ENCODE data around the gene SPINDOC. TPM values are rescaled to one million over a fixed set of nuclear protein-coding genes. Genes with fewer than 3 reads are reported as not detected.

The SPINDOC gene
- total RNA-seq, 1 experiment from 2014 or later: 94.5 TPM

DNA sequence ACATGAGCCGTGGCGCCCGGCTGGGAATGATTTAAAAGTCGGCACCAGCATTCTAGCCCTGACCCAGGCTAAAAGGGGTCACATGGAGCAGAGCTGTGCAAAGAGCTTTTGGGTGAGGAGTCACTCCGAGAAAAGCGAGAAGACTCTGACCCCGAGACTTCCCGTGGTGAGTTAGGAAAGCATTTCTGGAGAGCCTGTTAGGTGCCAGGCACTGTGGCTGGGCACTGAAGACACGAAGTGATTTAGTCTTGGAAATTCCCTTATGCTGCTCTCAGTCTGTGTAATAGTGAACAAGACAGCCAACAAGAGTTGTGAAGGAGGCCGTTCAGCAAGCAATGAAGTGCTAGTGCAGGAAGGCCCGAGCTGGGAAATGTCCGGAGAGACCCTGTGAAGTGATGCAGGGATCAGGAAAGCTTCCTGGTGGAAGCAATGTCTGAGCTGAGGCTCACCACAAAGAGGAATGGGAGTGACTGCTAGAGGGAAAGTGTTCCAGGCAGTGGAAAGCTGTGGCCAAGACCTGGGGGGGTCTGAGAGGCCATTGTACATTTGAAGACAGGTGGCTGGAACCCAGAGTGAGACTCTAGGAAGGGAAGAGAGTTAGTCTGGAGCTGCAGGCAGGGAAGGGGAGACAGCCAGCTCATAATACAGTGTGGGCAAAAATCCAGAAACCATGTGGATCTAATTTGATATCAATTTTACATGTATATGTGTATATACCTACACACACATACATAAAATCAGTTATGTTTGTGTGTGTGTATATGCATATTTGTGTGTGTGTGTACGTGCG, 57.3 kb downstream of the SPINDOC start:
- no peaks in the 10 kb centered on the region for H3K9me3 ChIP-seq (ENCODE audit: low read depth, low read length, poor library complexity, severe bottlenecking)
- H3K4me3 ChIP-seq (ENCODE audit: low read depth, low read length, poor library complexity, severe bottlenecking): no peak overlapping the region
- H3K36me3 ChIP-seq (ENCODE audit: insufficient read depth, low read length, poor library complexity, severe bottlenecking): no peaks in the 10 kb centered on the region
- no peaks in the 10 kb centered on the region for H3K27me3 ChIP-seq (replicated peaks; ENCODE audit: insufficient read depth, low read depth, low read length, poor library complexity)
- H3K4me1 ChIP-seq (ENCODE audit: insufficient read depth, low read length, poor library complexity, severe bottlenecking): peaks cover 36% of the 10 kb centered on the region
- intact Hi-C loops (cut with micrococcal nuclease; ENCODE audit: unreplicated experiment): no loop called here
- ChIA-PET POLR2A (ENCODE audit: low non-redundant PET) (no interaction called here), CTCF (no interaction called here)
- TF ChIP-seq EZH2 (IDR thresholded peaks at IDR 0.05; ENCODE audit: borderline replicate concordance, low read depth, low read length, poor library complexity, severe bottlenecking): no peak
- TF ChIP-seq, protein P1, sequence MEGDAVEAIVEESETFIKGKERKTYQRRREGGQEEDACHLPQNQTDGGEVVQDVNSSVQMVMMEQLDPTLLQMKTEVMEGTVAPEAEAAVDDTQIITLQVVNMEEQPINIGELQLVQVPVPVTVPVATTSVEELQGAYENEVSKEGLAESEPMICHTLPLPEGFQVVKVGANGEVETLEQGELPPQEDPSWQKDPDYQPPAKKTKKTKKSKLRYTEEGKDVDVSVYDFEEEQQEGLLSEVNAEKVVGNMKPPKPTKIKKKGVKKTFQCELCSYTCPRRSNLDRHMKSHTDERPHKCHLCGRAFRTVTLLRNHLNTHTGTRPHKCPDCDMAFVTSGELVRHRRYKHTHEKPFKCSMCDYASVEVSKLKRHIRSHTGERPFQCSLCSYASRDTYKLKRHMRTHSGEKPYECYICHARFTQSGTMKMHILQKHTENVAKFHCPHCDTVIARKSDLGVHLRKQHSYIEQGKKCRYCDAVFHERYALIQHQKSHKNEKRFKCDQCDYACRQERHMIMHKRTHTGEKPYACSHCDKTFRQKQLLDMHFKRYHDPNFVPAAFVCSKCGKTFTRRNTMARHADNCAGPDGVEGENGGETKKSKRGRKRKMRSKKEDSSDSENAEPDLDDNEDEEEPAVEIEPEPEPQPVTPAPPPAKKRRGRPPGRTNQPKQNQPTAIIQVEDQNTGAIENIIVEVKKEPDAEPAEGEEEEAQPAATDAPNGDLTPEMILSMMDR (conservative IDR thresholded peaks at IDR 0.05; ENCODE audit: low read depth, low read length): no peak
- BruUV-seq (replicated peaks): no TSS peak
- DNase-seq (ENCODE audit: low spot score): no peak
- peak overlapping the region; percentile 56 for H3K27ac ChIP-seq (ENCODE audit: low read depth, low read length, poor library complexity, severe bottlenecking)

DNA sequence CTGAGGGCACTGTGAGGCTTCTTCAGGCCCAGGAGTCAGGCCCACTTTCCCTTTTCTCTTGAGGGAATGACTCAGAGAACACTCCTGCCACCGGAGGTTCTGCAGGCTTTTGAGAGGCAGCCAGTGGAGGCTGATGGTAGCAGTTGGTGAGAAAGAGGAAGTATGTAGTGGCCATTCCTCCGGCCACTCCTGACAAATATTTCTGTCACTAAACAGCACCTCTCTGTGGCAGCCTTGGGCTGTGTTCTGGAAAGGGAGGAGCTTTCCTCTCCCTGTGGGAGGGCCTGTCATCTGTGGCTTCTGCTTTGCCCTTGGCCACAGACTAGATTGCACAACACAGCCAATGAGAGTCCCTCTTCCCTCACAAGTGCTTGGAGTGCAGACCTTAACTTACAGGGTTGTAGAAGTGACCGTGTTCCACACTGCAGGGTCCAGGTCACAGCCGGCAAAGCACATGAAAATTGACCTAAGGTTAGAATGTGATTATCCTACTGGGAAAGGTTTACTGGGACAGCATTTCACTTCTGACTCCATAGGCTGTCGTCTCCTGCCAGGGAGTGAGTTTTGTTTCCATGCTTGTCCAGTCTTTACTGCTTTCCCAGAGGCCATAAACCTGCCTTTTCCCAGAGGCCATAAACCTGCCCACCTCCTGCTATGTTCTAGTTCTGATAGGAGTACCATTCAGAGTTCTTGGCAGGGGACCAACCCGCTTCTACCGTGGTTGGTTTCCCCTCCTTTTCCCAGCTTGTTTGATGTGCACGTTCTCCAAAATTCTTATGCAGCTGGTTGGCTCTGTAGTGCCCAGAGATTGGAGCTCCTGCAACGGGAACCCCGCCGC, 58.9 kb downstream of the SPINDOC start:
- intact Hi-C loops (cut with micrococcal nuclease; ENCODE audit: unreplicated experiment): no loop called here
- peak; percentile 83 for DNase-seq (ENCODE audit: low spot score)
- POLR2A ChIA-PET (ENCODE audit: low non-redundant PET): interaction anchor here (0.6 to 0.7 kb wide), 2 partner anchors 179 to 231 kb away, joined by 3 read pairs; no protein-coding TSS in a partner anchor
- TF ChIP-seq EZH2 (IDR thresholded peaks at IDR 0.05; ENCODE audit: borderline replicate concordance, low read depth, low read length, poor library complexity, severe bottlenecking): no peak
- TF ChIP-seq, protein P1 (conservative IDR thresholded peaks at IDR 0.05; ENCODE audit: low read depth, low read length): peak; percentile 63
- Histone ChIP-seq H3K4me1 (ENCODE audit: insufficient read depth, low read length, poor library complexity, severe bottlenecking) (peaks cover 20% of the 10 kb centered on the region), H3K27ac (ENCODE audit: low read depth, low read length, poor library complexity, severe bottlenecking) (peak overlapping the region; percentile 18), H3K4me3 (ENCODE audit: low read depth, low read length, poor library complexity, severe bottlenecking) (no peak overlapping the region), H3K36me3 (ENCODE audit: insufficient read depth, low read length, poor library complexity, severe bottlenecking) (no peaks in the 10 kb centered on the region), H3K27me3 (replicated peaks; ENCODE audit: insufficient read depth, low read depth, low read length, poor library complexity) (no peaks in the 10 kb centered on the region), H3K9me3 (ENCODE audit: low read depth, low read length, poor library complexity, severe bottlenecking) (no peaks in the 10 kb centered on the region)
- CTCF ChIA-PET: interaction anchor here (1.2 kb wide), 1 partner anchor 104 kb away, joined by 6 read pairs; the partner anchor contains the start of gene ZFTA
- BruUV-seq (replicated peaks): no TSS peak

DNA sequence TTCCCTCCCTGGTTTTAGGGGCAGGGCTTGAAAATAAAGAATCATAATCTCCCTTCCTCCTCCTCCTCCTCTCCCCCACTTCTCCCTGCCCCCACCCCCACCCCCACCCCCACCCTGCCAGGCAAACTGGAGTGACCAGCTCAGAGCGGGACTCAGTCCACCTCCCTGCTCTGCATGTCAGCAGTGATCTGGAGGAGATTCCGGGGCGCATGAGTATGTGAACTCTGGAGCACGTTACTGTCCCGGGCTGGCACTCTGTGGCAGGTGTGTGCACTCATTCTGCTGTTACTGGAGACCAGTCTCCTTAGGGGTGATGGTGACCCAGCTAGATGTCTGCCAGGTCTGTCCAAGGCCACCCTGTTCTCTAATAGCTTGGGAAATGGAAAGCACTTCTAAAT, 59.5 kb downstream of the SPINDOC start:
- ChIA-PET CTCF (interaction anchor here (0.6 to 1.2 kb wide), 2 partner anchors 45 to 104 kb away, joined by 5 to 6 read pairs; partner anchors contain the start of gene ZFTA), POLR2A (ENCODE audit: low non-redundant PET) (interaction anchor here (0.7 kb wide), 1 partner anchor 232 kb away, joined by 3 read pairs; no protein-coding TSS in a partner anchor)
- Histone ChIP-seq H3K4me1 (ENCODE audit: insufficient read depth, low read length, poor library complexity, severe bottlenecking) (peaks cover 19% of the 10 kb centered on the region), H3K27ac (ENCODE audit: low read depth, low read length, poor library complexity, severe bottlenecking) (no peak overlapping the region), H3K36me3 (ENCODE audit: insufficient read depth, low read length, poor library complexity, severe bottlenecking) (no peaks in the 10 kb centered on the region), H3K9me3 (ENCODE audit: low read depth, low read length, poor library complexity, severe bottlenecking) (no peaks in the 10 kb centered on the region), H3K27me3 (replicated peaks; ENCODE audit: insufficient read depth, low read depth, low read length, poor library complexity) (no peaks in the 10 kb centered on the region), H3K4me3 (ENCODE audit: low read depth, low read length, poor library complexity, severe bottlenecking) (no peak overlapping the region)
- no peak for DNase-seq (ENCODE audit: low spot score)
- no peak for TF ChIP-seq EZH2 (IDR thresholded peaks at IDR 0.05; ENCODE audit: borderline replicate concordance, low read depth, low read length, poor library complexity, severe bottlenecking)
- TF ChIP-seq, protein P1 (conservative IDR thresholded peaks at IDR 0.05; ENCODE audit: low read depth, low read length): no peak
- no TSS peak for BruUV-seq (replicated peaks)
- intact Hi-C loops (cut with micrococcal nuclease; ENCODE audit: unreplicated experiment): no loop called here
